Panc1 (cell line): Measurements from ENCODE around the gene CFD.

Experiments
- CTCF ChIP-seq: fragments of 450-650 bp; IDR thresholded peaks from 2 replicates; pipeline ENCODE4 v1.5.1; 2017; ENCODE audit warnings: mild to moderate bottlenecking
- POLR2AphosphoS5 ChIP-seq: IDR thresholded peaks from 2 replicates; pipeline ENCODE4 v1.6.1; 2012; ENCODE audit warnings: mild to moderate bottlenecking, low read depth, low read length, moderate library complexity
- REST ChIP-seq, 2 experiments: IDR thresholded peaks; 2 replicates each; pipeline ENCODE4 v1.6.1; 2011 to 2012; ENCODE audit warnings: low read depth in 2 of 2, control low read depth in 1 of 2, low read length in 1 of 2, mild to moderate bottlenecking in 1 of 2, moderate library complexity in 1 of 2; ENCODE audit not compliant: insufficient read depth in 1 of 2

- TF ChIP-seq REST (IDR thresholded peaks at IDR 0.05; ENCODE audit: insufficient read depth in 1 of 2, low read depth in 2 of 2, low read length in 1 of 2) (no peak), CTCF (no peak), POLR2AphosphoS5 (no peak)
These were observed 12.9 kb downstream of the CFD start for GRCh38 chr19:872266-872951.
